ENCODE results near the gene TEAD1.
A peak's percentile ranks its signal among the peaks of the same experiment; 100 is the strongest.

- TF ChIP-seq CTCF (conservative IDR thresholded peaks at IDR 0.05; ENCODE audit: low read depth in 2 of 2) (0 out of 4 replicates have a peak, but pooled peaks of 1 of the 2 experiments have one; percentile 16), POLR2AphosphoS5 (IDR thresholded peaks at IDR 0.05; ENCODE audit: low read depth) (no peak), CREB1 (CRISPR knock-in tag; IDR thresholded peaks at IDR 0.05; ENCODE audit: low read depth) (no peak), EZH2 (IDR thresholded peaks at IDR 0.05; ENCODE audit: low read depth, unreplicated experiment) (no peak), EZH2phosphoT487 (IDR thresholded peaks at IDR 0.05; ENCODE audit: unreplicated experiment) (no peak)
Observed at GRCh38 chr11:12961615-12962014, 287.4 kb downstream of the TEAD1 start.
